Islet of Langerhans (tissue), 1 donor: ENCODE data around the gene KCNIP3.
"Not testable (repeated sequence)": the region's sequence is repeated elsewhere in the genome, so short reads cannot be mapped to it uniquely, and the experiment has no call there.

ENCODE experiments used
- FAIRE-seq: peaks from one replicate; lab custom pipeline; 2011; peaks lifted over from hg19 to GRCh38; lab: Jason Lieb, UNC

The KCNIP3 gene

GRCh38 chr2:95296880-95297487 lies at the start of gene KCNIP3:
KCNIP3 (plus strand) TSS chr2:95297347; CDS start chr2:95297439, 92 bp downstream.
- FAIRE-seq, result no peak

- no peak for FAIRE-seq
These were observed 38.9 kb upstream of the KCNIP3 start for GRCh38 chr2:95258271-95258670.

- no peak for FAIRE-seq
These were observed 36.8 kb upstream of the KCNIP3 start for GRCh38 chr2:95260028-95261023.

GRCh38 chr2:95261602-95262001 lies 35.5 kb upstream of the KCNIP3 start:
- no peak for FAIRE-seq

- no peak for FAIRE-seq
These were observed 34.1 kb upstream of the KCNIP3 start for GRCh38 chr2:95262896-95263542.

- FAIRE-seq, result no peak
These were observed 32.5 kb upstream of the KCNIP3 start for GRCh38 chr2:95264624-95265023.

GRCh38 chr2:95265182-95265581 lies 32.0 kb upstream of the KCNIP3 start:
- FAIRE-seq, result no peak

- no peak for FAIRE-seq
These were observed 30.2 kb upstream of the KCNIP3 start for GRCh38 chr2:95266781-95267430.

- no peak for FAIRE-seq
These were observed 29.5 kb upstream of the KCNIP3 start for GRCh38 chr2:95267458-95268210.

GRCh38 chr2:95268211-95269035 lies 28.7 kb upstream of the KCNIP3 start:
- no peak for FAIRE-seq

- FAIRE-seq, result no peak
These were observed 28.0 kb upstream of the KCNIP3 start for GRCh38 chr2:95269036-95269680.

- not testable (repeated sequence) for FAIRE-seq
These were observed 27.4 kb upstream of the KCNIP3 start for GRCh38 chr2:95269745-95270144.

- FAIRE-seq, result no peak
These were observed 26.5 kb upstream of the KCNIP3 start for GRCh38 chr2:95270541-95271081.

- FAIRE-seq, result no peak
These were observed 25.7 kb upstream of the KCNIP3 start for GRCh38 chr2:95271381-95271971.

- FAIRE-seq, result no peak
These were observed 24.8 kb upstream of the KCNIP3 start for GRCh38 chr2:95272299-95272751.

- FAIRE-seq, result no peak
These were observed 24.4 kb upstream of the KCNIP3 start for GRCh38 chr2:95272781-95273180.

- no peak for FAIRE-seq
These were observed 23.4 kb upstream of the KCNIP3 start for GRCh38 chr2:95273566-95274290.

- no peak for FAIRE-seq
These were observed 22.6 kb upstream of the KCNIP3 start, which contains the start of gene PROM2 for GRCh38 chr2:95274291-95275150. PROM2 (plus strand) TSS chr2:95274449; CDS start chr2:95274586, 137 bp downstream.
